H9 (cell line): ENCODE data around the gene CCDC40. TPM values are rescaled to one million over a fixed set of nuclear protein-coding genes. Genes with fewer than 3 reads are reported as not detected.

ENCODE experiments used
- DNase-seq: peaks from one replicate; pipeline ENCODE4 v3.0.0-alpha.2; 2017
- H2AFZ ChIP-seq: one replicate; pipeline ENCODE4 v1.6.1; 2013; ENCODE audit warnings: mild to moderate bottlenecking, low read length, control low read depth, moderate library complexity
- H2AK5ac ChIP-seq: 2 replicates; pipeline ENCODE4 v1.6.1; 2013; ENCODE audit warnings: low read length, control low read depth, mixed read lengths; ENCODE audit not compliant: insufficient read length
- H2BK120ac ChIP-seq: one replicate; pipeline ENCODE4 v1.6.1; 2013; ENCODE audit warnings: low read depth, mild to moderate bottlenecking, low read length, control low read depth, inconsistent platforms; ENCODE audit not compliant: poor library complexity, severe bottlenecking
- H2BK12ac ChIP-seq: 2 replicates; pipeline ENCODE4 v1.6.1; 2013; ENCODE audit warnings: low read length, control low read depth, mixed read lengths, low read depth; ENCODE audit not compliant: insufficient read length
- H2BK15ac ChIP-seq: 2 replicates; pipeline ENCODE4 v1.6.1; 2013; ENCODE audit warnings: low read depth, low read length, control low read depth
- H2BK20ac ChIP-seq: one replicate; pipeline ENCODE4 v1.6.1; 2013; ENCODE audit warnings: low read depth, mild to moderate bottlenecking, low read length, control low read depth, inconsistent platforms; ENCODE audit not compliant: poor library complexity, severe bottlenecking
- H2BK5ac ChIP-seq: 2 replicates; pipeline ENCODE4 v1.6.1; 2013; ENCODE audit warnings: low read length, control low read depth, mixed read lengths; ENCODE audit not compliant: insufficient read length
- H3K14ac ChIP-seq: 2 replicates; pipeline ENCODE4 v1.6.1; 2013; ENCODE audit warnings: low read length, control low read depth; ENCODE audit not compliant: insufficient read depth
- H3K18ac ChIP-seq: 2 replicates; pipeline ENCODE4 v1.6.1; 2013; ENCODE audit warnings: low read depth, mild to moderate bottlenecking, mixed read lengths, low read length, control low read depth; ENCODE audit not compliant: insufficient read length
- H3K23ac ChIP-seq: 2 replicates; pipeline ENCODE4 v1.6.1; 2013; ENCODE audit warnings: low read length, control low read depth, mixed read lengths, low read depth; ENCODE audit not compliant: insufficient read length
- H3K23me2 ChIP-seq: 2 replicates; pipeline ENCODE4 v1.6.1; 2013; ENCODE audit warnings: low read depth, mild to moderate bottlenecking, mixed read lengths, low read length, control low read depth; ENCODE audit not compliant: insufficient read length, poor library complexity, severe bottlenecking
- H3K27ac ChIP-seq: 2 replicates; pipeline ENCODE4 v1.5.1; 2013; ENCODE audit warnings: low read length, control low read depth, mixed read lengths, low read depth; ENCODE audit not compliant: insufficient read length
- H3K27me3 ChIP-seq: 2 replicates; pipeline ENCODE4 v1.6.1; 2013; ENCODE audit warnings: low read length, control low read depth, inconsistent platforms; ENCODE audit not compliant: insufficient read depth
- H3K4ac ChIP-seq: 2 replicates; pipeline ENCODE4 v1.6.1; 2013; ENCODE audit warnings: low read depth, mild to moderate bottlenecking, control low read depth, inconsistent platforms, low read length, moderate library complexity
- H3K4me1 ChIP-seq: 2 replicates; pipeline ENCODE4 v1.6.1; 2013; ENCODE audit warnings: low read length, control low read depth, inconsistent platforms; ENCODE audit not compliant: insufficient read depth
- H3K4me2 ChIP-seq: 2 replicates; pipeline ENCODE4 v1.6.1; 2013; ENCODE audit warnings: low read length, control low read depth, mixed read lengths; ENCODE audit not compliant: insufficient read length, insufficient read depth
- H3K56ac ChIP-seq: 2 replicates; pipeline ENCODE4 v1.6.1; 2013; ENCODE audit warnings: low read depth, mild to moderate bottlenecking, mixed read lengths, low read length, control low read depth; ENCODE audit not compliant: insufficient read length
- H3K79me1 ChIP-seq: 2 replicates; pipeline ENCODE4 v1.6.1; 2013; ENCODE audit warnings: low read depth, mild to moderate bottlenecking, moderate library complexity, low read length, control low read depth, inconsistent platforms; ENCODE audit not compliant: insufficient read depth, poor library complexity, severe bottlenecking
- H3K79me2 ChIP-seq: 2 replicates; pipeline ENCODE4 v1.6.1; 2013; ENCODE audit warnings: low read length, control low read depth, inconsistent platforms; ENCODE audit not compliant: insufficient read depth
- H3K9ac ChIP-seq: 2 replicates; pipeline ENCODE4 v1.6.1; 2013; ENCODE audit warnings: low read length, control low read depth, mixed read lengths; ENCODE audit not compliant: insufficient read length; ENCODE audit errors: extremely low read depth
- H3K9me3 ChIP-seq: one replicate; pipeline ENCODE4 v1.6.1; 2013; ENCODE audit warnings: low read depth, low read length, inconsistent platforms; ENCODE audit not compliant: control insufficient read depth
- H3T11ph ChIP-seq: one replicate; pipeline ENCODE4 v1.6.1; 2013; ENCODE audit warnings: mild to moderate bottlenecking, low read length, control low read depth, inconsistent platforms
- H4K20me1 ChIP-seq: one replicate; pipeline ENCODE4 v1.6.1; 2013; ENCODE audit not compliant: control insufficient read depth, insufficient read length, insufficient read depth
- H4K5ac ChIP-seq: 2 replicates; pipeline ENCODE4 v1.6.1; 2013; ENCODE audit warnings: low read depth, mild to moderate bottlenecking, mixed read lengths, low read length, control low read depth; ENCODE audit not compliant: insufficient read length
- H4K8ac ChIP-seq: replicated peaks from 2 replicates; pipeline ENCODE4 v1.6.1; 2013; ENCODE audit warnings: low read length, control low read depth, mixed read lengths, low read depth; ENCODE audit not compliant: insufficient read length
- H4K91ac ChIP-seq: 2 replicates; pipeline ENCODE4 v1.6.1; 2013; ENCODE audit warnings: low read depth, mild to moderate bottlenecking, moderate library complexity, mixed read lengths, low read length, control low read depth; ENCODE audit not compliant: insufficient read length
- H3K27ac Mint-ChIP-seq, 3 experiments: 2 replicates in 2 of 3; 3 replicates in 1 of 3; pipeline ENCODE4 v1.8.0; 2020 to 2021; ENCODE audit warnings: mixed read lengths in 3 of 3, mild to moderate bottlenecking in 1 of 3, moderate library complexity in 1 of 3
- H3K27me3 Mint-ChIP-seq: 2 replicates; pipeline ENCODE4 v1.8.0; 2021; ENCODE audit warnings: low read depth, mild to moderate bottlenecking, moderate library complexity, mixed read lengths
- H3K36me3 Mint-ChIP-seq, 3 experiments: 2 replicates in 2 of 3; 3 replicates in 1 of 3; pipeline ENCODE4 v1.8.0; 2020 to 2021; ENCODE audit warnings: low read depth in 3 of 3, mixed read lengths in 3 of 3; ENCODE audit not compliant: insufficient read depth in 1 of 3
- H3K4me1 Mint-ChIP-seq, 2 experiments: 2 replicates each; pipeline ENCODE4 v1.8.0; 2020; ENCODE audit warnings: mixed read lengths in 2 of 2
- H3K4me3 Mint-ChIP-seq, 2 experiments: 2 replicates in 1 of 2; 3 replicates in 1 of 2; pipeline ENCODE4 v1.8.0; 2020 to 2021; ENCODE audit warnings: mild to moderate bottlenecking in 2 of 2, mixed read lengths in 2 of 2, moderate library complexity in 1 of 2
- H3K9me3 Mint-ChIP-seq, 2 experiments: 2 replicates in 1 of 2; 3 replicates in 1 of 2; pipeline ENCODE4 v1.8.0; 2020; ENCODE audit warnings: mild to moderate bottlenecking in 2 of 2, mixed read lengths in 2 of 2, moderate library complexity in 1 of 2
- WGBS: extraction: QIAGEN DNeasy Blood & Tissue Kit; methylation state at CpG from one replicate; pipeline ENCODE4 v1.1.7; 2013; ENCODE audit warnings: missing lambda C conversion rate, low lambda C conversion rate, mixed read lengths; ENCODE audit not compliant: insufficient read length; ENCODE audit errors: extremely low coverage; 5-methylcytosine and 5-hydroxymethylcytosine counted together
- total RNA-seq: library from RNA; stranded (reverse); gene quantifications from 2 replicates; pipeline ENCODE4 v1.2.1, GENCODE V29; 2021
- TF ChIP-seq, protein P1 (sequence below): fragments of 200-600 bp; sonication (generic); conservative IDR thresholded peaks from 3 replicates; pipeline ENCODE4 v1.8.0; 2021; ENCODE audit warnings: antibody characterized with exemption, mild to moderate bottlenecking

Gene CCDC40
- total RNA-seq, 1 experiment from 2014 or later = 8.9 TPM

- H2AK5ac ChIP-seq = no peak overlapping the region
- no peaks in the 10 kb centered on the region for H3K79me1 ChIP-seq
- no peak overlapping the region for H3K18ac ChIP-seq
- H2BK5ac ChIP-seq = no peak overlapping the region
- H4K20me1 ChIP-seq = no peaks in the 10 kb centered on the region
- WGBS = no CpG with 5 or more reads among the region's 13 CpGs
- Mint-ChIP-seq H3K4me3 (no peak overlapping the region), H3K27ac (peak overlapping the region in 1 of 3 experiments; percentile 37; a peak in 1 of 7 replicates), H3K4me1 (peaks cover 11 to 13% of the 10 kb centered on the region in 2 experiments), H3K36me3 (0 out of 7 replicates have a peak, but pooled peaks cover 0 to 3% (median 0%) of the 10 kb centered on the region in 3 experiments), H3K9me3 (no peaks in the 10 kb centered on the region), H3K27me3 (peaks cover 6% of the 10 kb centered on the region)
- no peak overlapping the region for H3K4ac ChIP-seq
- no peak overlapping the region for H3K9ac ChIP-seq
- H3K27ac ChIP-seq = no peak overlapping the region
- H2BK15ac ChIP-seq = no peak overlapping the region
- no peak overlapping the region for H3T11ph ChIP-seq
- no peak overlapping the region for H2BK12ac ChIP-seq
- H2BK20ac ChIP-seq = no peak overlapping the region
- no peaks in the 10 kb centered on the region for H3K9me3 ChIP-seq
- no peaks in the 10 kb centered on the region for H3K23me2 ChIP-seq
- H3K14ac ChIP-seq = no peak overlapping the region
- no peak for DNase-seq
- no peak overlapping the region for H3K56ac ChIP-seq
- no peak overlapping the region for H3K4me2 ChIP-seq
- no peaks in the 10 kb centered on the region for H3K79me2 ChIP-seq
- H4K91ac ChIP-seq = no peak overlapping the region
- no peak overlapping the region for H4K5ac ChIP-seq
- no peaks in the 10 kb centered on the region for H3K4me1 ChIP-seq
- no peaks in the 10 kb centered on the region for H3K27me3 ChIP-seq
- TF ChIP-seq, protein P1, sequence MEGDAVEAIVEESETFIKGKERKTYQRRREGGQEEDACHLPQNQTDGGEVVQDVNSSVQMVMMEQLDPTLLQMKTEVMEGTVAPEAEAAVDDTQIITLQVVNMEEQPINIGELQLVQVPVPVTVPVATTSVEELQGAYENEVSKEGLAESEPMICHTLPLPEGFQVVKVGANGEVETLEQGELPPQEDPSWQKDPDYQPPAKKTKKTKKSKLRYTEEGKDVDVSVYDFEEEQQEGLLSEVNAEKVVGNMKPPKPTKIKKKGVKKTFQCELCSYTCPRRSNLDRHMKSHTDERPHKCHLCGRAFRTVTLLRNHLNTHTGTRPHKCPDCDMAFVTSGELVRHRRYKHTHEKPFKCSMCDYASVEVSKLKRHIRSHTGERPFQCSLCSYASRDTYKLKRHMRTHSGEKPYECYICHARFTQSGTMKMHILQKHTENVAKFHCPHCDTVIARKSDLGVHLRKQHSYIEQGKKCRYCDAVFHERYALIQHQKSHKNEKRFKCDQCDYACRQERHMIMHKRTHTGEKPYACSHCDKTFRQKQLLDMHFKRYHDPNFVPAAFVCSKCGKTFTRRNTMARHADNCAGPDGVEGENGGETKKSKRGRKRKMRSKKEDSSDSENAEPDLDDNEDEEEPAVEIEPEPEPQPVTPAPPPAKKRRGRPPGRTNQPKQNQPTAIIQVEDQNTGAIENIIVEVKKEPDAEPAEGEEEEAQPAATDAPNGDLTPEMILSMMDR = no peak
- no peak overlapping the region for H4K8ac ChIP-seq
- no peak overlapping the region for H2BK120ac ChIP-seq
- no peak overlapping the region for H3K23ac ChIP-seq
- H2AFZ ChIP-seq = no peak overlapping the region
Observed at GRCh38 chr17:80083136-80083661, 46.8 kb downstream of the CCDC40 start.
